GM19463 (cell line): ENCODE results near the gene RNF43.
"Not testable (repeated sequence)": the region's sequence is repeated elsewhere in the genome, so short reads cannot be mapped to it uniquely, and the experiment has no call there.

ENCODE experiments used
- ATAC-seq: cut with Tn5 transposase; IDR thresholded peaks from one replicate; pipeline ENCODE4 v1.9.1; 2021; ENCODE audit warnings: mild to moderate bottlenecking, moderate library complexity; ENCODE audit not compliant: unreplicated experiment

Gene RNF43

GRCh38 chr17:58410714-58411407 lies 6.5 kb downstream of the RNF43 start:
- no peak for ATAC-seq

GRCh38 chr17:58409432-58409831 lies 7.9 kb downstream of the RNF43 start:
- no peak for ATAC-seq

GRCh38 chr17:58403311-58403710 lies 14.0 kb downstream of the RNF43 start:
- no peak for ATAC-seq

GRCh38 chr17:58402679-58403078 lies 14.7 kb downstream of the RNF43 start:
- ATAC-seq = no peak

GRCh38 chr17:58402047-58402446 lies 15.3 kb downstream of the RNF43 start:
- no peak for ATAC-seq

GRCh38 chr17:58401287-58401686 lies 16.0 kb downstream of the RNF43 start:
- ATAC-seq = no peak

GRCh38 chr17:58400826-58401225 lies 16.5 kb downstream of the RNF43 start:
- no peak for ATAC-seq

- ATAC-seq = no peak
These were observed 17.4 kb downstream of the RNF43 start for GRCh38 chr17:58399974-58400373.

- ATAC-seq = no peak
These were observed 18.6 kb downstream of the RNF43 start for GRCh38 chr17:58398574-58399266.

- not testable (repeated sequence) for ATAC-seq
These were observed 19.9 kb downstream of the RNF43 start for GRCh38 chr17:58397421-58397820.

- no peak for ATAC-seq
These were observed 21.2 kb downstream of the RNF43 start for GRCh38 chr17:58396173-58396572.

GRCh38 chr17:58394534-58395223 lies 22.7 kb downstream of the RNF43 start:
- no peak for ATAC-seq

GRCh38 chr17:58391302-58391984 lies 25.9 kb downstream of the RNF43 start:
- no peak for ATAC-seq

GRCh38 chr17:58390884-58391283 lies 26.4 kb downstream of the RNF43 start:
- ATAC-seq = no peak

GRCh38 chr17:58388302-58389190 lies 28.8 kb downstream of the RNF43 start:
- no peak for ATAC-seq

- ATAC-seq = no peak
These were observed 29.5 kb downstream of the RNF43 start for GRCh38 chr17:58387834-58388233.

- ATAC-seq = no peak
These were observed 30.6 kb downstream of the RNF43 start for GRCh38 chr17:58386708-58387107.

- no peak for ATAC-seq
These were observed 31.9 kb downstream of the RNF43 start for GRCh38 chr17:58385359-58385899.

GRCh38 chr17:58384897-58385296 lies 32.4 kb downstream of the RNF43 start:
- no peak for ATAC-seq

- ATAC-seq = no peak
These were observed 33.4 kb downstream of the RNF43 start for GRCh38 chr17:58383892-58384462.
